ENCODE results near the gene LRRC51.

The LRRC51 gene, protein sequence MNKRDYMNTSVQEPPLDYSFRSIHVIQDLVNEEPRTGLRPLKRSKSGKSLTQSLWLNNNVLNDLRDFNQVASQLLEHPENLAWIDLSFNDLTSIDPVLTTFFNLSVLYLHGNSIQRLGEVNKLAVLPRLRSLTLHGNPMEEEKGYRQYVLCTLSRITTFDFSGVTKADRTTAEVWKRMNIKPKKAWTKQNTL

DNA sequence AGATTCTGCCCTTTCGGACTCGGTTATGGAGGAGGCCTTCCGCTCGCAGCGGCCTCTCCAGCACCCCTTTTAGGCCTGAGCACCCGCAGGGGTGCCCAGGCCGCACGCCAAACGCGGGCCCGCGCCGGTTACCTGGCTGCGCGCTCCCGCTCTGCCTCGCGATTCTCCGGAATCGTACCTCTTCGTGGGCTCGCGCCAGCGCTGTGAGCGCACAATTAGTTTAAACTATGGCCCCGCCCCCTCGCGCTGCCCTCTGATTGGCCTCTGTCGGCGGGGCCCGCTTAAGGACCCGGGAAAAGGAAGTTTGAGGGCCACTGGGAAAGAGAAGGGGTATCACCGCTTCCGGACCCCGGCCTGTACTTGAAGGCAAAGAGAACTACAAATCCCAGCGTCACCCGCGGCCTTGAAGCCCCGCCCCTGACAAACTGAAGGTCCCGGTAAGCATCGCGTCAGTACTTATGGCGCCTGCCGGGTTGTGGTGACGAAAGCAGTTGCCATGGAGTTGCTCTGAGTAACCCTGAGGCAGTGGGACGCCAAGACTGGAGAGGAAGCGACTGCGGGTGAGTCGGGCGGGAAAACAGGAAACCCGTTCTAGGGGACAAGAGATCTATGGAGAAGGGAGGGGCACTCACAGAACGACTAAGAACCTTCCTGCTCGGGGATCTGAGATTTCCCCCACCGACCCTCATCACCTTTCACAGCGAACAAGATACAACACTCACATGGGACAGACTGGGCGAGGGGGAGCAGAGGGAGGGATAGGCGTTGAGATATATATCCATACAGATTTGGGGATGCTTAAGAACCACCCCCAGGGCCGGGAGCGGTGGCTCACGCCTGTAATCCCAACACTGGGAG, at the start of gene LRRC51, which contains the start of gene NUMA1:
Gene LRRC51, plus strand, starts transcription at position 525 of the 858 bp plus-strand sequence. CDS start 8,234 bp downstream, outside the sequence.
Gene NUMA1, minus strand, starts transcription at position 217 of the 858 bp plus-strand sequence. CDS start 44,599 bp downstream, outside the sequence.
- peak; percentile 96 to 97 for DNase-seq (ENCODE audit: low read depth in 2 of 2)

DNA sequence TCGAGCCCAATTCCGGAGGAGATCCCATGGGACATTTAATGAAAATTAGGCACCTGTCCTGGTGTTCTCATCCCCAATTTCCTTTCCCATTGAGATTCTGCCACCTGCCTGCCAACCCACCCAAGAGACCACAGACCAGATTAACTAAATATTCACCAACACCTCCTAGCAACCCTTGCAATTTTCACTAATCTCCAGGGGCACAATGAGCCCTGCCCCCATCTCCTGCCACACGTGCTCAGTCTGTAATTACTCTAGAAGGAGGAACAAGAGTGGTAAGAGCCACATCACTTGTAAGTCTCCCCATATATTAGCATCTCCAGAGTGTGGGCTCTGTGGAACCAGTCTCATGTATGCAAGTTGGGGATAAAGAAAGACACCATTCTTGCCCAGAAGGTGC, 44.0 kb upstream of the LRRC51 start:
- no peak for DNase-seq (ENCODE audit: low read depth in 2 of 2)

DNA sequence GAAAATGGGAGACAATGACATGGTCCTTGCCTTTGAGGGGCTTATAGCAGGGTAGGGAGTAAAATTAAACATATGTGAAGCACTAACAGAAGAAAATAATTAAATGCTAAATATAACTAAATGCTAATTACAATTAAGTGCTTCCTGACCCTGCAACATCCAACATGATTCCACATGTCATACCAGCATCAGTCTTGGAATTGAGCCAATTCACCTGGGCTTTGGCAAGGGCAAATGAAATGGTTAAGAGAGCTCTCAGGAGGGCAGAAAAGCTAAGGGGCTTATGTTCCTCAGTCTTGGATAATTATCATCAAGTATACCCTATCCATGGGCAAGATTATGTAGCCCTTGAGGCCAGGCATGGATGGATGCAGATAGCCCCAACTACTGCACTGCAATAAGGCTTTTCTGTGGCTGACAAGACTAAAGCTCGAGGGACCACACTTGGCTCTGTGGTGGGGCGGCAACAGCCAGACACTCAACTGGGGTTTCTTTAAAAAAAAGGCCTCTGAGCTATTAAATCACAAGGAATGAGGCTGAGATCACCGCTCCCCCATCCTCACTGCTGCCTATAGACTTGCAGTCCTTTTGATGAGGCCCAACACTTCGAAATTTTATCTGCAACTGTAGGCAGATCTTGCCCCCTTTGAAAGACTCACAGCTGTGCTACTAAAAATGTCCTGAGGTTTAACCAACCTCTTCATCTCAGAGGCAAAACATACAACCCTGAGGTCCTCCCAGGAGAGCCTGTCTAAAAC, 42.9 kb upstream of the LRRC51 start:
- DNase-seq (ENCODE audit: low read depth in 2 of 2) = no peak

- no peak for DNase-seq (ENCODE audit: low read depth in 2 of 2)
Measured at GRCh38 chr11:72038491-72038890, 42.2 kb upstream of the LRRC51 start.

- DNase-seq (ENCODE audit: low read depth in 2 of 2) = no peak
Measured at GRCh38 chr11:72039031-72039855, 41.4 kb upstream of the LRRC51 start.

- DNase-seq (ENCODE audit: low read depth in 2 of 2) = no peak
Measured at GRCh38 chr11:72039856-72040401, 40.7 kb upstream of the LRRC51 start.

DNA sequence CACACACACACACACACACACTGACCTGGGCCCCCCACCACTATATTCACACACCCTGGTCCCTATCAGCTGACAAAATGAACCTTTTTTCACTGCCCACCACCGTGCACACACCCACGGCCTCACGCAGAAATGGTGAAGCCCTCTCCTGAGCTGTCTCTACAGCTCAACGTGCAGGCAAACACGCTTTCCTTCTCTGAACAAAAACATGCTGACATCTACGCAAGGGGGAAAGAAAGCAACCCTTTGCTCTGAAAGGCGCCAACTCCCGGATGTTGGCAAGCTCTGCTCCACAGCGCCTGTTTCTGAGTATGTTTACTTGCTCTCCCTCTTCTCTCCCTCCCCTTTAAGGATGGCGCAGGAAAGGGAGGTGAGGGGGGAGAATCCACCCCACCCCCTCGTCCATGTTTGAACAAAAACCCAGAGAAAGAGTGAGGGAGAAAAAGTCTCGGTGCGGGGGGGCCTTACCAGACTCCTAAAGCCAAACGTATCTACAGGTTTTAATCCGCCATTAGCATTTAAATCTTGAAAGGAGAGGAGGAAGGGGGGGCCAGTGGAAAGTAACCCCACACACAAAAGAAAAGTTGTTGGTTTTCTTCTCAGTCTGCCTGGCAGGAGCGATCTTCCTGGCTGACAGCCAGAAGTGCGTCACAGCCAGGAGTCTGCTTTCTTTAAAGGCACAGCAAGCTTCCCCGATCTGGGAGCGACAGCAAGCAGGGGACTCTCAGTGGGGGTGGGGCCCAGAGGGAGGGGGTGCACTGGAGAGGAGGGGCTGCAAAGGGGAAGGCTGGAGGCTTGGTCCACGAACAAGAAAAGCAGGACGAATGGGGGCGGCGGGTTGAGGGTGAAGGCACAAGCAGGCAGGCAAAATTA, 39.9 kb upstream of the LRRC51 start:
- DNase-seq (ENCODE audit: low read depth in 2 of 2) = peak; percentile 50 to 56

GRCh38 chr11:72041364-72042063, 39.1 kb upstream of the LRRC51 start:
- DNase-seq (ENCODE audit: low read depth in 2 of 2) = peak; percentile 13 to 18

DNA sequence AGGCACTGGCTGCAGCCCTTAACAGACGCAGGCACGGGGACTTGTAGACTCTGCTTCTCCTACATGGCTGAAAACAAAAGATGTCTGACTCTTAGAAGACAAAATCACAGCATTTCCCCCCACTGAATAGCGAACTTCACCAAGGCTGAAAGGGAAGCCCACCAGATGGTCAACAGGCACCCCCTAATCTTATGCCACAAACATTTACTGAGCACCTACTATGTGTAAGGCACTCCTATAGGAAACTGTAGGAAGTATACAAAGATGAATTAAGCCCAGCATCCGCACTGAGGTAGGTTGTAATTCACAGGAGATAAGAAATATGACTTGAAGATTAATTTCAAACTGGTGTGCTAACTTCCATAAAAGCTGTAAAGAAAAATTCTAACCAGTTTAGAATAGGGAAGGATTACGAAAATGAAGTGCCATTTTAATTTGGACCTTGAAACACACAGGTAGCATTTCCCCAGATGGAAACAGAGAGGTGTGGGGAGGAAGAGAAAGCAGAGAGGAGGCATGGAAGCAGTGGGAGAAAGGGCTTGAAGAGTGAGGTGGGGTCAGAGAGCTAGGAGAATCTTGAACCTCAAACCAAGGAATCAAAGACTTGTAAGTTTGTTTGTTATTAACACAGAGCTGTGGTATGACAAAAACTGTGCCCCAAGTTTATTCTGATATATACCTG, 38.4 kb upstream of the LRRC51 start:
- no peak for DNase-seq (ENCODE audit: low read depth in 2 of 2)

GRCh38 chr11:72045849-72046248, 34.8 kb upstream of the LRRC51 start:
- no peak for DNase-seq (ENCODE audit: low read depth in 2 of 2)

DNA sequence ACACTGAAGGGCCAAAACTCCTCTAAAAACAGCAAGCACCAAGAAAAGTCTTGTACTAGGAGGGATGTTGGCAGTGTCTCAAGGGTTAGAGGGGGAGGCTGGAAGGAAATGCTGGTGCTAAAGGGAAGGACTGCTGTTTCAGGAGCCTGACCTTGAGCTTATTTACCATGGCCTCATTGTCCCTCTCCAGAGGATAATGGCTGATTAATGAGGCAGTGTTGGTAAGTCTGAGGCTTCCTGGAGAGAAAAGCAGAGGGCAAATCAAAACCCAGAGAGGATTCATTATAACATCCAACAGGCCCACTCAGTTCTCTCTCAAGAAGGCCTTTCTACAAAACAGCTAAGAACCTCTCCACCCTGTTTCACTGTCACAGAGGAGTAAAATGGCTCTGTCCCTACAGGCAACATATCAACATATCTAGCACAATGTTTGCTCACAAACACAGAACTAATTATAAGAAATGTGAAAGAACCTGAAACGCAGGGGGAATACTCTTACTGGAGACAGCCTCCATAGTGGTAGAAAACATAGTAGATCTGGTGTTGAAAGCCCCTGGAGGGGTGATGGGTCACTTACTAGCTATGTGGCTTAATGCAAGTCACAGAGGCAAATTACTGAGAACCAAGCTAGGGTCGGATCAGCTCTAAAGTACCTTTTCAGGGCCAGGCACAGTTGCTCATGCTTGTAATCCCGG, 31.7 kb upstream of the LRRC51 start:
- DNase-seq (ENCODE audit: low read depth in 2 of 2) = no peak

- DNase-seq (ENCODE audit: low read depth in 2 of 2) = no peak
Measured at GRCh38 chr11:72058416-72059034, 22.1 kb upstream of the LRRC51 start.

GRCh38 chr11:72061739-72062396, 18.8 kb upstream of the LRRC51 start:
- DNase-seq (ENCODE audit: low read depth in 2 of 2) = no peak

GRCh38 chr11:72066855-72067254, 13.8 kb upstream of the LRRC51 start:
- DNase-seq (ENCODE audit: low read depth in 2 of 2) = no peak

- no peak for DNase-seq (ENCODE audit: low read depth in 2 of 2)
Measured at GRCh38 chr11:72067266-72067665, 13.4 kb upstream of the LRRC51 start.

GRCh38 chr11:72067676-72068075, 13.0 kb upstream of the LRRC51 start:
- no peak for DNase-seq (ENCODE audit: low read depth in 2 of 2)

- no peak for DNase-seq (ENCODE audit: low read depth in 2 of 2)
Measured at GRCh38 chr11:72069200-72069599, 11.4 kb upstream of the LRRC51 start.
